Esophagus squamous epithelium (tissue), 4 donors: ENCODE measurements around the gene AGL.

Experiments used
- POLR2A ChIP-seq, 4 donors: fragments of 450-650 bp; IDR thresholded peaks; one replicate each; pipeline ENCODE4 v1.6.1; 2017; ENCODE audit warnings: antibody characterized with exemption in 4 of 4, mild to moderate bottlenecking in 4 of 4, moderate library complexity in 3 of 4
- TF ChIP-seq, protein P1 (sequence below), 6 experiments: fragments of 450-650 bp in 4 of 6; fragments of 200-600 bp in 2 of 6; sonication (generic) in 2 of 6; IDR thresholded peaks; one replicate each; pipeline ENCODE4 v1.5.1; 2016 to 2019; ENCODE audit warnings: antibody characterized with exemption in 6 of 6, mild to moderate bottlenecking in 4 of 6, moderate library complexity in 4 of 6

DNA sequence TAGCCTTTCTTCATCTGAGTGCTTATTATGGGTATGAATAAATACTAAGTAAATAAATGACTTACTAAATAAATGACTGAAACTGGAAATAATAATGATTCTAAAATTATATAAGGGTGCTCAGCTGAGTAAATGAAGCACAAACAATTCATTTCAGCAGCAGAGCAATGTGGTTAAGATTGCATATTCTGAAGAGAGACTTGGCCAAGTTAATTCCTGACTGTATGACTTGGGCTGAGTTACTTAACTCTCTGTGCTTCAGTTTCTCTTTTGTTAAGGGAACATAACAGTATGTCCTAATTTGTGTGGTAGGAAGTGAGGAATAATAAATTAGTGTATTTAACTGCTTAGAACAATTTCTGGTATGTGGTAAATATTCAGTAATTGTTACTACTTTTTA lies 19.1 kb downstream of the AGL start:
- TF ChIP-seq, protein P1, sequence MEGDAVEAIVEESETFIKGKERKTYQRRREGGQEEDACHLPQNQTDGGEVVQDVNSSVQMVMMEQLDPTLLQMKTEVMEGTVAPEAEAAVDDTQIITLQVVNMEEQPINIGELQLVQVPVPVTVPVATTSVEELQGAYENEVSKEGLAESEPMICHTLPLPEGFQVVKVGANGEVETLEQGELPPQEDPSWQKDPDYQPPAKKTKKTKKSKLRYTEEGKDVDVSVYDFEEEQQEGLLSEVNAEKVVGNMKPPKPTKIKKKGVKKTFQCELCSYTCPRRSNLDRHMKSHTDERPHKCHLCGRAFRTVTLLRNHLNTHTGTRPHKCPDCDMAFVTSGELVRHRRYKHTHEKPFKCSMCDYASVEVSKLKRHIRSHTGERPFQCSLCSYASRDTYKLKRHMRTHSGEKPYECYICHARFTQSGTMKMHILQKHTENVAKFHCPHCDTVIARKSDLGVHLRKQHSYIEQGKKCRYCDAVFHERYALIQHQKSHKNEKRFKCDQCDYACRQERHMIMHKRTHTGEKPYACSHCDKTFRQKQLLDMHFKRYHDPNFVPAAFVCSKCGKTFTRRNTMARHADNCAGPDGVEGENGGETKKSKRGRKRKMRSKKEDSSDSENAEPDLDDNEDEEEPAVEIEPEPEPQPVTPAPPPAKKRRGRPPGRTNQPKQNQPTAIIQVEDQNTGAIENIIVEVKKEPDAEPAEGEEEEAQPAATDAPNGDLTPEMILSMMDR (IDR thresholded peaks at IDR 0.05), result no peak
- no peak for TF ChIP-seq POLR2A (IDR thresholded peaks at IDR 0.05)
